HG02840 (cell line): ENCODE data around the gene WDR26.
A peak's percentile ranks its signal among the peaks of the same experiment; 100 is the strongest.

Experiments used
- ATAC-seq: cut with Tn5 transposase; IDR thresholded peaks from one replicate; pipeline ENCODE4 v1.9.1; 2021; ENCODE audit warnings: mild to moderate bottlenecking, moderate library complexity, moderate number of reproducible peaks; ENCODE audit not compliant: unreplicated experiment, low FRiP score

WDR26 gene

GRCh38 chr1:224402472-224403036, 32.0 kb downstream of the WDR26 start:
- ATAC-seq: no peak

- no peak for ATAC-seq
These were observed 34.7 kb downstream of the WDR26 start for GRCh38 chr1:224399887-224400286.

GRCh38 chr1:224393294-224393693, 41.3 kb downstream of the WDR26 start:
- ATAC-seq: no peak

GRCh38 chr1:224392411-224393249, 42.0 kb downstream of the WDR26 start:
- ATAC-seq: no peak

- ATAC-seq: no peak
These were observed 44.1 kb downstream of the WDR26 start for GRCh38 chr1:224390517-224390916.

- ATAC-seq: no peak
These were observed 46.7 kb downstream of the WDR26 start for GRCh38 chr1:224387943-224388342.

GRCh38 chr1:224387302-224387912, 47.2 kb downstream of the WDR26 start:
- no peak for ATAC-seq

GRCh38 chr1:224383218-224383617, 51.4 kb downstream of the WDR26 start:
- no peak for ATAC-seq

- ATAC-seq: no peak
These were observed 52.6 kb downstream of the WDR26 start for GRCh38 chr1:224381880-224382548.

- peak; percentile 57 for ATAC-seq
These were observed 54.6 kb downstream of the WDR26 start for GRCh38 chr1:224380003-224380402.

- no peak for ATAC-seq
These were observed 55.6 kb downstream of the WDR26 start for GRCh38 chr1:224378855-224379631.

GRCh38 chr1:224377676-224378006, 57.0 kb downstream of the WDR26 start:
- no peak for ATAC-seq

GRCh38 chr1:224375059-224375458, 59.5 kb downstream of the WDR26 start:
- no peak for ATAC-seq

- no peak for ATAC-seq
These were observed 61.5 kb downstream of the WDR26 start for GRCh38 chr1:224373008-224373590.

GRCh38 chr1:224368409-224368808, 66.2 kb downstream of the WDR26 start:
- ATAC-seq: no peak

- no peak for ATAC-seq
These were observed 75.4 kb downstream of the WDR26 start for GRCh38 chr1:224359207-224359606.

GRCh38 chr1:224358237-224358636, 76.4 kb downstream of the WDR26 start:
- no peak for ATAC-seq

- no peak for ATAC-seq
These were observed 76.9 kb downstream of the WDR26 start for GRCh38 chr1:224357626-224358124.

GRCh38 chr1:224356685-224357625, 77.6 kb downstream of the WDR26 start, which contains the start of gene CNIH4:
TSS of gene CNIH4 (plus strand) at chr1:224356879. CDS start at chr1:224356925, 46 bp downstream.
- peak; percentile 99 for ATAC-seq
